AG04449 (cell line): Measurements from ENCODE around the gene CXCL6.
A peak's percentile ranks its signal among the peaks of the same experiment; 100 is the strongest.

Source experiments
- CTCF ChIA-PET: fragments of 350-600 bp; formaldehyde crosslinking; extraction: SDS; loops from one replicate; lab custom pipeline; 2021; ENCODE audit warnings: antibody characterized with exemption; lab: Yijun Ruan, JAX
- POLR2A ChIA-PET: fragments of 400-600, 350-600 bp; formaldehyde crosslinking; extraction: SDS; loops from one replicate; lab custom pipeline; 2020; ENCODE audit warnings: antibody characterized with exemption, inconsistent platforms; lab: Yijun Ruan, JAX
- DNase-seq: peaks from one replicate; pipeline ENCODE4 v3.0.0-alpha.2; 2010; ENCODE audit warnings: low read depth, low spot score
- H3K4me3 ChIP-seq: 2 replicates; pipeline ENCODE4 v1.5.1; 2011; ENCODE audit warnings: low read depth, mild to moderate bottlenecking, control low read depth, low read length
- TF ChIP-seq, protein P1 (sequence below): IDR thresholded peaks from one replicate; pipeline ENCODE4 v1.5.1; 2011; ENCODE audit warnings: mild to moderate bottlenecking, moderate library complexity, low read length, control low read depth, inconsistent platforms; ENCODE audit not compliant: insufficient read depth; ENCODE audit errors: missing control alignments

The CXCL6 gene

GRCh38 chr4:73836373-73837279 is at the start of gene CXCL6:
CXCL6 (plus strand) TSS chr4:73836678; CDS start chr4:73836751, 73 bp downstream.
- ChIA-PET CTCF (interaction anchor here (1.3 to 2.0 kb wide), 2 partner anchors 14 to 174 kb away, joined by 3 to 6 read pairs; no protein-coding TSS in a partner anchor), POLR2A (no interaction called here)
- TF ChIP-seq, protein P1, sequence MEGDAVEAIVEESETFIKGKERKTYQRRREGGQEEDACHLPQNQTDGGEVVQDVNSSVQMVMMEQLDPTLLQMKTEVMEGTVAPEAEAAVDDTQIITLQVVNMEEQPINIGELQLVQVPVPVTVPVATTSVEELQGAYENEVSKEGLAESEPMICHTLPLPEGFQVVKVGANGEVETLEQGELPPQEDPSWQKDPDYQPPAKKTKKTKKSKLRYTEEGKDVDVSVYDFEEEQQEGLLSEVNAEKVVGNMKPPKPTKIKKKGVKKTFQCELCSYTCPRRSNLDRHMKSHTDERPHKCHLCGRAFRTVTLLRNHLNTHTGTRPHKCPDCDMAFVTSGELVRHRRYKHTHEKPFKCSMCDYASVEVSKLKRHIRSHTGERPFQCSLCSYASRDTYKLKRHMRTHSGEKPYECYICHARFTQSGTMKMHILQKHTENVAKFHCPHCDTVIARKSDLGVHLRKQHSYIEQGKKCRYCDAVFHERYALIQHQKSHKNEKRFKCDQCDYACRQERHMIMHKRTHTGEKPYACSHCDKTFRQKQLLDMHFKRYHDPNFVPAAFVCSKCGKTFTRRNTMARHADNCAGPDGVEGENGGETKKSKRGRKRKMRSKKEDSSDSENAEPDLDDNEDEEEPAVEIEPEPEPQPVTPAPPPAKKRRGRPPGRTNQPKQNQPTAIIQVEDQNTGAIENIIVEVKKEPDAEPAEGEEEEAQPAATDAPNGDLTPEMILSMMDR: no peak
- no peak for DNase-seq
- H3K4me3 ChIP-seq: peak within 1 kb of the TSS; percentile 46

- TF ChIP-seq, protein P1: no peak
- CTCF ChIA-PET: no interaction called here
- DNase-seq: no peak
- POLR2A ChIA-PET: no interaction called here
- H3K4me3 ChIP-seq: no peak overlapping the region
These were observed 48.1 kb upstream of the CXCL6 start for GRCh38 chr4:73788411-73788810.

GRCh38 chr4:73798842-73799241 is 37.6 kb upstream of the CXCL6 start:
- ChIA-PET POLR2A (no interaction called here), CTCF (interaction anchor here (0.6 kb wide), 1 partner anchor 130 kb away, joined by 3 read pairs; no protein-coding TSS in a partner anchor)
- no peak overlapping the region for H3K4me3 ChIP-seq
- no peak for DNase-seq
- TF ChIP-seq, protein P1: no peak

DNA sequence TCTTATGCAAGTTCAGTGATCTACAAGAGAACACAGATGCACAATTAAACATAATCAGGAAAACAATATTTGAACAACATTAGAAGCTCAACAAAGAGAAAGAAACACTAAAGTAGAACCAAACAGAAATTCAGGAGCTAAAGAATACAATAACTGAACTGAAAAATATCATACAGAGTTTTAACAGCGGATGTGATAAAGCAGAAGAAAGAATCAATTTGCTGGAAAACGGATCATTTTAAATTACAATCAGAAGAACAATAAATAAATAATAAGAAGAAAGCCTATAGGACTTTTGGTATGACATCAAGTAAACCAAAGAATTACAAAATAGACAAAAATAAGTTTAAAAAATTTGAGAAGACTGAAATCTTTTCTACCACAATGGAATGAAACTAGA is 36.3 kb upstream of the CXCL6 start:
- TF ChIP-seq, protein P1: no peak
- no peak overlapping the region for H3K4me3 ChIP-seq
- ChIA-PET CTCF (no interaction called here), POLR2A (no interaction called here)
- DNase-seq: no peak

DNA sequence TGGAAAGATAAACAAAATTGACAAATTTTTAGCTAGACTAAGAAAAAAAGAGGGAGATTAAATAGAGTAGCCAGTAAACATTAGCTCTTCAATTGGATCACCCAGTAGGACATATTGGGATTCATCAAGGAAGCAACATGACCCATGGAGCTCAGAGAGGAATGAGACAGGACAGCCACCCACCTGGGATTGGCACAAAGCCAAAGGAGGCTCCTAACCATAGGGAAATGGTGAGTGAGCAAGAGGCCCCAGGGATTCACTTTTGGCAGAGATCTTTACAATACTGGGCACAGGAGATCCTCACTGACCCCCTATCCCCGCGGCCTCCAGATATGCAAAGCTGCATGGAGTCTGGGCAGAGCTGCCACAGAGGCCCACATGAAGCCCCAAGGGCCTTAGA is 34.8 kb upstream of the CXCL6 start:
- DNase-seq: no peak
- CTCF ChIA-PET: no interaction called here
- no peak overlapping the region for H3K4me3 ChIP-seq
- TF ChIP-seq, protein P1: no peak
- POLR2A ChIA-PET: no interaction called here

DNA sequence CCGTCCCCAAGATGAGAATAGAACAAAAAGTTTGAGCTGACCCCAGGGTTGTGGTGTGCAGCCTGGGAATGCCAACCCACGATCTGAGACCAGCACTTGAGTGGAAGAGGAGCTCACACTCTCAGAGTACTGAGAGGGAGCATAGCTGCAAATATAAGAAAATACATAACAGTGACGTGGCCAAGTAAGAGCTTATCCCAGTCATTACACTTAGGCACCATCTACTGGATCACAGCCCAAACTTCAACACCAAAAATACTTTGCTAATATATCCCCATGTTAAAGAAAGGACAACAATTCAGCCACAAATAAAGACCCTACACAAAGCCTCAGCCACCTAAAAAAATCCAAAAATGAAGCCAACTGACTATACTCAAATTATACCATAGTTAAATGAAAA is 33.3 kb upstream of the CXCL6 start:
- POLR2A ChIA-PET: no interaction called here
- TF ChIP-seq, protein P1: no peak
- CTCF ChIA-PET: interaction anchor here (0.5 to 0.9 kb wide), 2 partner anchors 208 to 213 kb away, joined by 3 read pairs; no protein-coding TSS in a partner anchor
- H3K4me3 ChIP-seq: no peak overlapping the region
- no peak for DNase-seq
